Neural cell (in vitro differentiated cells): Measurements from ENCODE around the gene AGBL4.

Experiments
- CTCF ChIP-seq: fragments of 450-650 bp; IDR thresholded peaks from 2 replicates; pipeline ENCODE4 v1.5.1; 2014; ENCODE audit warnings: antibody characterized with exemption, mild to moderate bottlenecking, moderate library complexity; ENCODE audit not compliant: poor library complexity, severe bottlenecking
- EZH2 ChIP-seq: fragments of 200-600, 300-800 bp; shearing (Covaris generic), sonication (generic); IDR thresholded peaks from 2 replicates; pipeline ENCODE4 v1.6.1; 2014; ENCODE audit warnings: antibody characterized with exemption, low read length, borderline replicate concordance, mild to moderate bottlenecking; ENCODE audit not compliant: insufficient read depth, poor library complexity, severe bottlenecking
- POLR2AphosphoS5 ChIP-seq: IDR thresholded peaks from 2 replicates; pipeline ENCODE4 v1.6.1; 2012
- RAD21 ChIP-seq: fragments of 450-650 bp; conservative IDR thresholded peaks from 2 replicates; pipeline ENCODE4 v1.6.1; 2014; ENCODE audit warnings: antibody characterized with exemption, mild to moderate bottlenecking, moderate library complexity
- REST ChIP-seq: IDR thresholded peaks from 2 replicates; pipeline ENCODE4 v1.6.1; 2012; ENCODE audit warnings: borderline replicate concordance
- SMC3 ChIP-seq: fragments of 450-650 bp; conservative IDR thresholded peaks from 2 replicates; pipeline ENCODE4 v1.6.1; 2014; ENCODE audit warnings: antibody characterized with exemption, mild to moderate bottlenecking, moderate library complexity; ENCODE audit not compliant: poor library complexity

GRCh38 chr1:48675251-48675650, 1348.5 kb downstream of the AGBL4 start:
- no peak for TF ChIP-seq REST
- TF ChIP-seq CTCF, result no peak
- no peak for TF ChIP-seq EZH2
- no peak for TF ChIP-seq POLR2AphosphoS5
- TF ChIP-seq SMC3, result no peak
- no peak for TF ChIP-seq RAD21
